ENCODE measurements around the gene MSI2.

GRCh38 chr17:57572600-57572999, 316.3 kb downstream of the MSI2 start:
- no peak for TF ChIP-seq USF1 (IDR thresholded peaks at IDR 0.05)
- TF ChIP-seq TAF1 (IDR thresholded peaks at IDR 0.05; ENCODE audit: low read depth), result no peak
- TF ChIP-seq EP300 (IDR thresholded peaks at IDR 0.05; ENCODE audit: borderline replicate concordance), result no peak
- no peak for TF ChIP-seq TCF12 (IDR thresholded peaks at IDR 0.05; ENCODE audit: low read depth)
- TF ChIP-seq RAD21 (IDR thresholded peaks at IDR 0.05; ENCODE audit: low read depth), result no peak
- no peak for TF ChIP-seq CREB1 (IDR thresholded peaks at IDR 0.05; ENCODE audit: low read depth)
- no peak for TF ChIP-seq MAX (IDR thresholded peaks at IDR 0.05)

All from Ishikawa (cell line).